CD4-positive, alpha-beta T cell treated with Interleukin-21 for 1 hour (primary cell): ENCODE data around the gene FADS2.

Experiments used
- DNase-seq: peaks from one replicate; pipeline ENCODE4 v3.0.0-alpha.2; 2020

The FADS2 gene

GRCh38 chr11:61907871-61908729 lies 80.0 kb downstream of the FADS2 start:
- DNase-seq: no peak

- DNase-seq: no peak
These were observed 80.7 kb downstream of the FADS2 start for GRCh38 chr11:61908730-61909316.

- no peak for DNase-seq
These were observed 82.4 kb downstream of the FADS2 start for GRCh38 chr11:61910187-61911127.

GRCh38 chr11:61911128-61911700 lies 83.1 kb downstream of the FADS2 start:
- no peak for DNase-seq

- no peak for DNase-seq
These were observed 83.8 kb downstream of the FADS2 start for GRCh38 chr11:61911701-61912529.

- DNase-seq: peak; percentile 23
These were observed 84.4 kb downstream of the FADS2 start for GRCh38 chr11:61912530-61912898.

- DNase-seq: no peak
These were observed 85.0 kb downstream of the FADS2 start for GRCh38 chr11:61912991-61913698.

GRCh38 chr11:61913699-61914395 lies 85.7 kb downstream of the FADS2 start:
- no peak for DNase-seq

- DNase-seq: no peak
These were observed 86.5 kb downstream of the FADS2 start for GRCh38 chr11:61914471-61915171.

- no peak for DNase-seq
These were observed 88.7 kb downstream of the FADS2 start for GRCh38 chr11:61916737-61917333.
